A673 (cell line): Measurements from ENCODE around the gene TRAF3IP1.

Experiments
- EZH2 ChIP-seq: fragments of 200-600 bp; sonication (generic); IDR thresholded peaks from 2 replicates; pipeline ENCODE4 v1.6.1; 2017; ENCODE audit warnings: borderline replicate concordance, low read depth, mild to moderate bottlenecking, mixed read lengths, antibody characterized with exemption, low read length; ENCODE audit not compliant: poor library complexity, severe bottlenecking
- TF ChIP-seq, protein P1 (sequence below): fragments of 300-800, 200-600 bp; sonication (generic); conservative IDR thresholded peaks from 2 replicates; pipeline ENCODE4 v1.5.1; 2017; ENCODE audit warnings: low read depth, mild to moderate bottlenecking, antibody characterized with exemption, low read length, moderate library complexity, mixed read lengths

DNA sequence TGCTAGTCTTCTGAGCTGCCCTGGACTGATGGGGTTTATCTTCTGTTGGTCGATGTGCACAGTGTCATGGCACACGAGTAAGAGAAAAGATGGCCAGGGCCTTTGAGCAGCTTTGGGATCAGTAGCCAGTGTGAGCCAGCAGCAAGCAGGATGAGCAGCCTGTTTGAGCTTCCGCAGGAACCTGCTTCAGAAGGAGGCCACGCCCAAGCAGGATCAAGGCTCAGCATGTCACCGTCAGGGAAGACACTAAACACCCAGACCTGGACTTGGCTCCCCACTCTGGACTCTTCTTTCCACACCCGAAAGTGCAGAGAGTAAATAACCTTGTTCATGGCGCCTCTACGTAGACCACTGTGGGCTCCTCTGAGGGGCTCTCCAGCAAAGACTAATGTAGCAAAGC lies 81.2 kb downstream of the TRAF3IP1 start:
- TF ChIP-seq, protein P1, sequence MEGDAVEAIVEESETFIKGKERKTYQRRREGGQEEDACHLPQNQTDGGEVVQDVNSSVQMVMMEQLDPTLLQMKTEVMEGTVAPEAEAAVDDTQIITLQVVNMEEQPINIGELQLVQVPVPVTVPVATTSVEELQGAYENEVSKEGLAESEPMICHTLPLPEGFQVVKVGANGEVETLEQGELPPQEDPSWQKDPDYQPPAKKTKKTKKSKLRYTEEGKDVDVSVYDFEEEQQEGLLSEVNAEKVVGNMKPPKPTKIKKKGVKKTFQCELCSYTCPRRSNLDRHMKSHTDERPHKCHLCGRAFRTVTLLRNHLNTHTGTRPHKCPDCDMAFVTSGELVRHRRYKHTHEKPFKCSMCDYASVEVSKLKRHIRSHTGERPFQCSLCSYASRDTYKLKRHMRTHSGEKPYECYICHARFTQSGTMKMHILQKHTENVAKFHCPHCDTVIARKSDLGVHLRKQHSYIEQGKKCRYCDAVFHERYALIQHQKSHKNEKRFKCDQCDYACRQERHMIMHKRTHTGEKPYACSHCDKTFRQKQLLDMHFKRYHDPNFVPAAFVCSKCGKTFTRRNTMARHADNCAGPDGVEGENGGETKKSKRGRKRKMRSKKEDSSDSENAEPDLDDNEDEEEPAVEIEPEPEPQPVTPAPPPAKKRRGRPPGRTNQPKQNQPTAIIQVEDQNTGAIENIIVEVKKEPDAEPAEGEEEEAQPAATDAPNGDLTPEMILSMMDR = no peak
- TF ChIP-seq EZH2 = no peak
